ENCODE measurements around the gene NHLRC2. TPM values are rescaled to one million over a fixed set of nuclear protein-coding genes. Genes with fewer than 3 reads are reported as not detected.

The NHLRC2 gene
- total RNA-seq, 2 experiments from 2014 or later: 21.4 to 23.7 TPM

- H3K36me3 Mint-ChIP-seq (ENCODE audit: low read depth): peaks cover 10% of the 10 kb centered on the region
- H3K4me3 Mint-ChIP-seq: no peak overlapping the region
- H3K4me1 Mint-ChIP-seq: no peaks in the 10 kb centered on the region
- H3K27ac Mint-ChIP-seq: no peak overlapping the region
- H3K9me3 Mint-ChIP-seq: peaks cover 10% of the 10 kb centered on the region
- no peak for DNase-seq
- peaks cover 22% of the 10 kb centered on the region for H3K27me3 Mint-ChIP-seq
- CTCF ChIA-PET: no interaction called here
- POLR2A ChIA-PET: no interaction called here
Measured at GRCh38 chr10:113921561-113922370, 67.3 kb downstream of the NHLRC2 start.

DNA sequence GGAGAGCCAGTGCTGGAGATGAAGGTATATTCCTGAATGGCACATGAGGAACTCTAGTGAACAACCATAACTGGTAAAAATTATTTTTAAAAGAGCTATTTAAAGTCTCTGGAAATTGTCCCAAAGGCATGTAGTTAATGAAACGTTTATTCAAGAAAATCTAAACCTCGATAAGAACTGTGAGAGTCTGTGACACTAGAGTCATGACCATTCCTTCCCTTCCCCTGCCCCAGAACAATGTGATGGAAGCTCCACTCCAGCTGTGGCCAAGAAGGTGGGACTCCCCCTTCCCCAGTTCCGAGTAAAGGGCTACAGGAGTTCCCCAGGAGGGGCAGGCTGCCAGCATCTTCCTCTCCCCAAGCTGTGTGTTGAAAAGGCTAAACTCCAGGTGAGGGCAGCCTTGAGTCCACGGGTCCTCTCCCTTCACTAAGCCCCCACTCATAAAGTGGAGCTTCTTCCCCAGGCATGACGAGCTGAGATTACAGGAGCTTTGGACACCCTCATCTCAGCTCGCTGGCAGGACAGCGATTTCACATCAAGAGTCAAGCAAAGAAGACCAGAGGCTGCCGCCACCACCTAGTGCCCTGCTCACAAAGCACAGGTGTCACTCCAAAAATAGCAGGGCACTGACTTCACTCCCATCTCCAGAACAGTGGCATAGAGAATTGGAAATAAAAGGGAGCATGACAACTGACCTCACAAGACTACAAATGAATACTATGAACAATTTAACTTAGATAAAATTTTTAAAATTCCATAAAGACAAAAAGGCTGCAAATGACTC, 68.5 kb downstream of the NHLRC2 start:
- no peak overlapping the region for H3K27ac Mint-ChIP-seq
- CTCF ChIA-PET: interaction anchor here (0.5 to 1.8 kb wide), 2 partner anchors 31 to 302 kb away, joined by 3 to 4 read pairs; no protein-coding TSS in a partner anchor
- peaks cover 4% of the 10 kb centered on the region for H3K36me3 Mint-ChIP-seq (ENCODE audit: low read depth)
- H3K9me3 Mint-ChIP-seq: peaks cover 10% of the 10 kb centered on the region
- no peak overlapping the region for H3K4me3 Mint-ChIP-seq
- no peak for DNase-seq
- POLR2A ChIA-PET: no interaction called here
- H3K4me1 Mint-ChIP-seq: no peaks in the 10 kb centered on the region
- H3K27me3 Mint-ChIP-seq: peaks cover 25% of the 10 kb centered on the region

DNA sequence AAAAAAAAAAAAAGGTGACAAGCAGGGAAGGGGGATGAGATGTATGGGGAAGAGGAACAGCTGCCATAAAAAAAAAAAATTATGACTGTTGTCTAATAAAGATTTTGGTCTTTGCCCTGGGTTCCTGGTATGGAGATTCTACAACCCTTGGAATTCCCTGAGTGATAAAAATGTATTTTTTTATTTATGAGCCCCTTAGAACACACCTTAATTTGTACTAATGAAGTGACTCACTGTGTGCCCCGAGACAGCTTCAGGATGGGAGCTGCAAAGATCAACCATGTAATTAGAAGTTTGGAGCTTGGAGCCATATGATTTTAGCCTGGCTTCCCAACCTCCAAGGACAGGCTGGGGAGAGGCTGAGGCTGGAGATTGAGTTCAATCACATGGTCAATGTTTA, 69.7 kb downstream of the NHLRC2 start:
- Mint-ChIP-seq H3K27ac (no peak overlapping the region), H3K9me3 (peaks cover 10% of the 10 kb centered on the region), H3K36me3 (ENCODE audit: low read depth) (peaks cover 4% of the 10 kb centered on the region), H3K4me3 (no peak overlapping the region), H3K4me1 (no peaks in the 10 kb centered on the region), H3K27me3 (peaks cover 27% of the 10 kb centered on the region)
- CTCF ChIA-PET: interaction anchor here (1.8 kb wide), 1 partner anchor 30 kb away, joined by 4 read pairs; no protein-coding TSS in a partner anchor
- DNase-seq: no peak
- POLR2A ChIA-PET: no interaction called here

- POLR2A ChIA-PET: no interaction called here
- CTCF ChIA-PET: no interaction called here
- no peak for DNase-seq
- Mint-ChIP-seq H3K4me3 (no peak overlapping the region), H3K36me3 (ENCODE audit: low read depth) (peaks cover 4% of the 10 kb centered on the region), H3K27me3 (peaks cover 30% of the 10 kb centered on the region), H3K27ac (no peak overlapping the region), H3K4me1 (no peaks in the 10 kb centered on the region), H3K9me3 (peaks cover 10% of the 10 kb centered on the region)
Measured at GRCh38 chr10:113924664-113925063, 70.2 kb downstream of the NHLRC2 start.

DNA sequence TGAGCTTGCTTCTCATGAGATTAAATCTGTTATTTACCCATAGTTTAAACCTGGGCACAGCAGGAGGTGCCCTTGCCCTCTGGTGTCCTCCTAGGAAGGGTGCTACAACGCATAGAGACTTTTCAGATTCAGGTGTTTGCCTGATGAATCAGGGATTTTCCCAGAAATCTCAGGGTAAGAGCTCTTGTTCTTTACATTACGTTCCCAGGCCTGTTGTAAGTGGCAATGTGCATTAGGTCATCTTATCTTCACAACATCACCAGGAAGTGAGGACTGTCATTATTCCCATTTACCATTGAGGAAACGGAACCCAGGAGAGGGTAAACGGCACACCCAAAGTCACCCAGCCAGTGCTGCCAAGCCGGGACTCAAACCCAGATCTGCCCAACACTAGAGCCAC, 73.0 kb downstream of the NHLRC2 start:
- Mint-ChIP-seq H3K27me3 (peaks cover 24% of the 10 kb centered on the region), H3K9me3 (peaks cover 10% of the 10 kb centered on the region), H3K4me1 (no peaks in the 10 kb centered on the region), H3K36me3 (ENCODE audit: low read depth) (peaks cover 4% of the 10 kb centered on the region), H3K4me3 (no peak overlapping the region), H3K27ac (no peak overlapping the region)
- CTCF ChIA-PET: no interaction called here
- no peak for DNase-seq
- POLR2A ChIA-PET: no interaction called here

- Mint-ChIP-seq H3K27ac (no peak overlapping the region), H3K9me3 (peaks cover 10% of the 10 kb centered on the region), H3K27me3 (peaks cover 22% of the 10 kb centered on the region), H3K4me3 (no peak overlapping the region), H3K36me3 (ENCODE audit: low read depth) (peaks cover 4% of the 10 kb centered on the region), H3K4me1 (no peaks in the 10 kb centered on the region)
- CTCF ChIA-PET: no interaction called here
- no peak for DNase-seq
- POLR2A ChIA-PET: no interaction called here
Measured at GRCh38 chr10:113928830-113929229, 74.4 kb downstream of the NHLRC2 start.

DNA sequence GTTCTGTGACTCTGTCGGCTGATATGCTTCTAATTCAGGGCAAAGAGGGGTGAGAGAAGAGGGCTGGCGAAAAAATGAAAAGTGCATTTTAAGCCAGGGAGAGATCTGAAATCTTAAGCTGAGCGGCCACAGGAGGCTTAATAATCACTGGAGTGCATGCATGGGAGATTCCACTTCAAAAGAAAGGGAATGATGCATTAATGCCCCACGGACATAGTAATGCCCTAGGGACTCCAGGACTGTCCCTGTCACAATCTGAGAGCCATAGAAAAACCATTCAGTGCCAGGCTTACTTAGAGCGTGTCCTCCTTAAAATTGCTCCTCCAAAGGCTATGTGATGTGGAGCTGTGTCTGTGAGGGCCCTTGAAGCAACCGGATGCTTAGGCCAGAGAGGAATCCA, 75.1 kb downstream of the NHLRC2 start:
- no peaks in the 10 kb centered on the region for H3K4me1 Mint-ChIP-seq
- DNase-seq: no peak
- ChIA-PET POLR2A (no interaction called here), CTCF (no interaction called here)
- no peak overlapping the region for H3K27ac Mint-ChIP-seq
- peaks cover 7% of the 10 kb centered on the region for H3K9me3 Mint-ChIP-seq
- H3K36me3 Mint-ChIP-seq (ENCODE audit: low read depth): peaks cover 4% of the 10 kb centered on the region
- H3K27me3 Mint-ChIP-seq: peaks cover 19% of the 10 kb centered on the region
- no peak overlapping the region for H3K4me3 Mint-ChIP-seq

DNA sequence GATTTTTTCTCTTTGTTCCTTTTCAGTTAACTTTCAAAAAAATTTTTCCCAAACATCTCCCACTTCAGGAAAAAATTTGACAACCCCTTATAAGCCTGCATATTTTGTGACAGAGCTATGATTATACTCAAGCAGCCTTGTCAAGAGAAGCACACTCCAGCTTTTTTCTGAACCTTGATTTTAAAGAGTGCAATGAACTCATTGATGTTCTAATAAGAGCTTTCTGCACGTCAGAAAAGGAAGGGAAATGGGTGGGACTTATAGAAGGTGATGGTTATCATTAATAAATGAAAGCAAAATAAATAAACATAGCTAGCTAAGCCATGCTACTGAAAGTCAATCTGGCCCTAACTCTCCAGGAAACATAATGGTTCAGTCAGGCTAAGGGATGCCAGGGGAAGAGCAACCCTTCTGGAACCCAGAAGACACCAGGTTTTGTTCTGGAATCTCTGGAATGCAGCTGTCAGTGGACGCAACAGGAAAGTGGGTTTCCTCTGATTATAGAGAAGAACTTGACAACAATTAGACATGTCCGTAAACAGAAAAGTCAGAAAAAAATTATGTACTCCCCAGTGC, 76.1 kb downstream of the NHLRC2 start:
- Mint-ChIP-seq H3K36me3 (ENCODE audit: low read depth) (no peaks in the 10 kb centered on the region), H3K27me3 (peaks cover 12% of the 10 kb centered on the region), H3K4me3 (no peak overlapping the region), H3K27ac (no peak overlapping the region), H3K9me3 (no peaks in the 10 kb centered on the region), H3K4me1 (no peaks in the 10 kb centered on the region)
- ChIA-PET POLR2A (no interaction called here), CTCF (interaction anchor here (0.6 to 2.0 kb wide), 2 partner anchors 14 to 654 kb away, joined by 6 to 7 read pairs; no protein-coding TSS in a partner anchor)
- no peak for DNase-seq

DNA sequence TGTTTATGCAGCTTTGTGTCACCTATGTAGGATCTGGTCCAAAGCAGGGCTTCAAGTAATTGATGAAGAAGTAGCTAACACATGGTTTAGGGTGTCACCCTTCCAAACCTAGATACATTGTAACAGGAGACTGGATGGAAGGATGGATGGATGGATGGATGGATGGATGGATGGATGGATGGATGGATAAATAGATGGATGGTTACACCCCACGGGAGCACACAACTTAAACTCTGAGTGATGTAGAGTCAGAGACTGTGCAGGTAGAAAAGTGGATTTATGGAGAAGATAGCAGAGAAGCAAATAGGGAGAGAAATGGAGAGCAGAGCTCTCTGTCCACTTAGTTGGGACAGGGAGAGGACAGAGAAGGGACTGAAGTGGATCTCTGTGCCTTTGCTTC, 78.4 kb downstream of the NHLRC2 start:
- ChIA-PET CTCF (interaction anchor here (1.6 kb wide), 1 partner anchor 15 kb away, joined by 5 read pairs; no protein-coding TSS in a partner anchor), POLR2A (interaction anchor here (0.6 kb wide), 1 partner anchor 30 kb away, joined by 3 read pairs; no protein-coding TSS in a partner anchor)
- Mint-ChIP-seq H3K36me3 (ENCODE audit: low read depth) (no peaks in the 10 kb centered on the region), H3K4me3 (no peak overlapping the region), H3K27ac (no peak overlapping the region), H3K4me1 (no peaks in the 10 kb centered on the region), H3K9me3 (no peaks in the 10 kb centered on the region), H3K27me3 (peaks cover 10% of the 10 kb centered on the region)
- DNase-seq: no peak

- H3K27me3 Mint-ChIP-seq: peaks cover 15% of the 10 kb centered on the region
- H3K4me1 Mint-ChIP-seq: no peaks in the 10 kb centered on the region
- H3K4me3 Mint-ChIP-seq: no peak overlapping the region
- no peaks in the 10 kb centered on the region for H3K9me3 Mint-ChIP-seq
- no peaks in the 10 kb centered on the region for H3K36me3 Mint-ChIP-seq (ENCODE audit: low read depth)
- no peak for DNase-seq
- no peak overlapping the region for H3K27ac Mint-ChIP-seq
- POLR2A ChIA-PET: no interaction called here
- CTCF ChIA-PET: no interaction called here
Measured at GRCh38 chr10:113933894-113934532, 79.6 kb downstream of the NHLRC2 start.

DNA sequence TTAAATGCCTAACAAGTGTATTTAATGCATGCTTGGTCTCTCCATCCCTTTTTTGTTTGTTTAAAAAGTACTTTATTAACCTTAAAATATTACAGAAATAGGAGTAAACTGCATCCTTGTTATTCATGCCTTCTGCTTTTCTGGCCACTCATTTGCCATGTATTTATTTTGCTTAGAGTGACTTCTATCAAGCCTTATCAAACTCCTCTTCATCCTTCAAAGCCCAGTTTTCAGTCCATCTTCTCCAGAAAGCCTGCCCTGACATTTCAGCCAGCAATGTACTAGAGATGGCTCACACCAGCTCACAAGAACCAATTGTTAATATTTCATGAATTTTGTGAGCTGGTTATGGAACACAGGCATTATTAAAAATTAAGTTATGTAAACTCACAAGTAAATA, 82.8 kb downstream of the NHLRC2 start:
- no peak for DNase-seq
- Mint-ChIP-seq H3K27me3 (peaks cover 18% of the 10 kb centered on the region), H3K4me3 (no peak overlapping the region), H3K36me3 (ENCODE audit: low read depth) (no peaks in the 10 kb centered on the region), H3K4me1 (no peaks in the 10 kb centered on the region), H3K9me3 (no peaks in the 10 kb centered on the region), H3K27ac (no peak overlapping the region)
- ChIA-PET CTCF (interaction anchor here (1.4 kb wide), 1 partner anchor 14 kb away, joined by 8 read pairs; no protein-coding TSS in a partner anchor), POLR2A (interaction anchor here (0.6 kb wide), 1 partner anchor 92 kb away, joined by 12 read pairs; no protein-coding TSS in a partner anchor)

DNA sequence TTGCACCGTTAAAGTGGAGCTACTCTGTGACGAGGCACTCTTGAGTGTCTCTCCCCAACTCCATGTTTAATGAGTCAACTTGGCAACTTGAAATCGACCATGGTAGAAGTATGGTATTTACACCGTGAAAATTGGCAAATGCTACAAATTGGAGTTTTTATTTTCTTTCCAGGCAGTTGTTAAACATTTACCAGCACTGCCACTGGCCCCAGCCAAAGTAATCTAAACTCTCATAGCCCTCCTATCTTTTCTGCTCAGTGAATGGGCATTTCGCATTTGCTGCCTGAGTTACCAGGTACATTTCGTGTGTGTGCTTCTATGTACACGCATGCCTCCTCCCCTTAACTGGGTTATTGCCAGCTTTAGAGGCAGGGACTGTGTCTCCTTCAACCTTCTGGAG, 83.3 kb downstream of the NHLRC2 start:
- Mint-ChIP-seq H3K4me3 (no peak overlapping the region), H3K4me1 (no peaks in the 10 kb centered on the region), H3K27ac (no peak overlapping the region), H3K27me3 (peaks cover 16% of the 10 kb centered on the region), H3K36me3 (ENCODE audit: low read depth) (no peaks in the 10 kb centered on the region), H3K9me3 (no peaks in the 10 kb centered on the region)
- CTCF ChIA-PET: no interaction called here
- POLR2A ChIA-PET: interaction anchor here (0.6 kb wide), 2 partner anchors 59 to 93 kb away, joined by 4 to 12 read pairs; no protein-coding TSS in a partner anchor
- DNase-seq: no peak

Data from activated CD4-positive, alpha-beta T cell treated with anti-CD3 and anti-CD28 coated beads, Interleukin-2, amount 10 ng/mL, durations not matched to agents 7 days and 5 days (primary cell).